CD4-positive, alpha-beta T cell treated with Interleukin-15 for 1 hour (primary cell): ENCODE data around the gene PRRT1B.
A peak's percentile ranks its signal among the peaks of the same experiment; 100 is the strongest.
"Not testable (repeated sequence)": the region's sequence is repeated elsewhere in the genome, so short reads cannot be mapped to it uniquely, and the experiment has no call there.

Experiments used
- DNase-seq: peaks from one replicate; pipeline ENCODE4 v3.0.0-alpha.2; 2020

The PRRT1B gene

GRCh38 chr9:131523086-131523388 lies 22.3 kb upstream of the PRRT1B start:
- DNase-seq: no peak

DNA sequence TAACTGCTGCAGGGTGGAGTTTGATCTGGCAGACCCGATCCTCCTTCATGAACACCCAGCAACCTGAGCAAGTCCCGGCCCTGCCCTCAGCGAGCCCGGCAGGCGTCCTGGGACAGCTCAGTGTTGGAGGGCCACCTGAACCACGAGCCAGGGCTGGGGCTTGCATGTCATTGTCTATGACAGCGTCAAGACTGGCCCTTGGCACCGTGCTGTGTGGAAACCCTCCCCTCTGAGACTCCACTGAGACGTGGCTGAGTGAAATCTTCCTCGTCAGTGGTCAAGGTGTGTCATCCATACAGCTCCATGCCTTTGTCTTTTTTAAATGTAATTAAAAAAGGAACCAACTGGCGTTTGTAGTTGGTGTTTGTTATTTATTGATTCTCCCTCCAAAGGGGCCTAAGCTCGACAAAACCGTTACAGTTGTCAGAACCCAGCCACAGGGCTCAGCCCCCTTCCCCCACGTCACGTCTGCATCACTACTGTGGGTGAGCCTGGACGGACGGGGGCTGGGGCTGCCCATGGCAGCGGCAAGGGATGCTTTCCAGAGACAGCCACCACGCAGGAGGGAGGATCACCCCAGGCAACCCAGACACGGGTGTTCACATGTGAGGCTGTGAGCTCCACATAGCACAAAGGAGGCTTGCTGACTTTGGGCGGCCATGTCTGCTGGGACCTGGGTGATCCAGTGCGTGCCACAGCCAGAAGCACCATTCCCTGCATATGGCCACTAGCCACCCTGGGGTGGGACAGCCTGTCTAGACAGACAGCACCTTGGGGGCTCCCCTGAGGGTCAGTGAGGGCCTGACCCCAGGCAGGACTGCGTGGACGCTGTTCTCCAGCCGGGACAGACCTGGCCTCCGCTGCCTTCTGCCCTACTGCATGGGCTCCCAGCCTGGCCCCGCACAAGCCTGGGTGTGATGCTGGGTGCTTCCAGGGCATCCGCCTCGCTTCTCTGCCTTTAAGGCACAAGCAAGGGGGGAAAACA lies 21.6 kb upstream of the PRRT1B start:
- DNase-seq: no peak

DNA sequence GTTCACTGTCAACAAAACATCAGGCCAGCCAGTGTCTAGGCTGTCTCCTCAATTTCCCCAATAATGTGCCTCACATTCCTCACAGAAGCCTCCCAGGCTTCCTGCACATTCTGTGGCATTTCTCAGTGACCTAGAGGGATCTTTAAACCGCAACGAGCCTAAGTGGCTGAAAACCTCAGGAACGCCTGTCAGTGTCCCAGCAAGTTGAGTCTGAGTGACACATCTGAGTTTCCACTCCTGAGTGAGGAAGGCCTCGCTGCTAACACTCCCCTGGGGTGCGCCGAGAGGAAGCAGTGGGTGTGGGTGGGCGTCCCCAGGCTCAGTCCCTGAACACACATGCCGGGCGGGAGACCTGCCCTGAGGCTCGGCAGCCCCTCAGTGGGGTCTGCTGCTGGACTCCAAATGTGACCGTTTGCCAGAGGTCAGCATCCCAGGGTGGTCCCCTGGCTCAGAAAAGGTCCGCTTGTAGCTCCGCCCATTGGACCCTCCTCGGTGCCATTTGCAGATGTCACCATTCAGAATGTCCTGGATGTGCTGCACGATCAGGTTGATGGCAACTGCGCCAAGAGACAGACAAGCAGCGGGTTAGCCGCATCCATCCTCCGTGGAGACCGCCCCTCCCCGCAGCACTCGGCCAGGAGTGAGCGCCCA lies 20.5 kb upstream of the PRRT1B start:
- DNase-seq: no peak

DNA sequence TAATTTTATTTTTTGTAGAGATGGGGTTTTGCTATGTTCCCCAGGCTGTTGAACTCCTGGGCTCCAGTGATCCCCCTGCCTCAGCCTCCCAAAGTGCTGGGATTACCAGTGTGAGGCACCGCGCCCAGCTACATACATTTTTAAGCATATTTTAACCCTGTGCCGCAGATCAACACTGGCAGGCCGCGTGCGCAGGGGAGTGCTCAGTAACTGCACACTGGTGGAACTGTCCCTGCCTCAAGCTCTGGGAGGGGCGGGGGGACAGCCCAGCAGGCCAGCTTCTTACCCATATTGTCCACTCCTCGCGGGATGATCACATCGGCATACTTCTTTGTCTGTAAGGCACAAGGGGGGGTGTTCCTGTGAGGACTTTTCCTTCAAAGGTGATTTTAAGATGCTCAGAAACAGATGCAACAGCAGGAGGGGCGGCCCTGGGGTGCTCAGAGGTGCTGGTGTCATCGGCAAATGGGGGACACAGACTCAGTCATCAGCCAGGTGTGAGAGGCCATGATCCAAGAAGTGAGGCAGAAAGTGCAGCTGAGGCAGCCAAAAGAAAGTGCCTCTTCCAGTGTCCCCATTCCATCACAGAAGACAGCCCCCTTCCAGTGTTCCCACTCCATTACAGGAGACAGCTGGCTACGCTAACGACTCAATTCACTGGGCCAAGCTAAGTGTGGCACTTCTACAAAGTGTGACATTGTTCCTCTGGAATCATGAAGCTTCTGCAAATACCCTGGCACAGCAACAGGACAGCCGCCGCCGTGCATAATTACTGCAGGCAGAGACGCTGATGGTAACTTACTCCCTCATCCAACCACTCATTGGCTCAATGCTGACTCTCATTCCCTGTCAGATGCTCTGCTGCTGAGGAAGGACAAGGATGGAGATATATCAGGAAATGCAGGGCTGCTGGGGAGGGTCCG lies 19.4 kb upstream of the PRRT1B start:
- DNase-seq: no peak

- DNase-seq: no peak
Observed at GRCh38 chr9:131528186-131528585, 17.1 kb upstream of the PRRT1B start.

DNA sequence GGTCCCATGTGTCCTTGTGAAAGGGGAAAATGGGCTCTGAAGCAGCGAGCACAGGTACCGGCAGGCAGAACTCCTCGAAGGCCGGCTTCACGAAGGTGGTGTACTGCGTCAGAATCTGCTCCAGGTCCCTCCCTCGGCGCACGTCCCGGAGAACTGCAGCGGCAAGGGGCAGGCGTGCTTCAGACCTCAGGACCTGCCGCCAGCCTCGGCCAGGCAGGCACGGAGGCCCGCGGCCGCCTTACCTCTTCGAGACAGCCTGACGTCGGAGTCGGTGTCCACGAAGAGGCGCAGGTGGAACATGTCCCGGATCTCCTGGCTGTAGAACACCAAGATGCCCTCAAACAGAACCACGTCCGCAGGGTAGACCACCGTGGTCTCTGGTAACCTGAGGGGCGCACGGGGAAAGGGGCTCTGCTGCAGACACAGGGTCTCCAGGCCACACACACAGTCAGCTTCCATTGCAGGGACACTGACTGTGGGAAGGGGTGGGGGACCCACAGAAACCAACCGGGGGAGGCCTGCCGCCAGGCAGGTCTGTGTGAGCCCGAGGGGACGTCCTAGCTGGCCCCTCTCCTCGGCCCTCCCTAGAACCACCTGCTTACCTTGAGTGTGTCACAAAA lies 16.3 kb upstream of the PRRT1B start:
- no peak for DNase-seq

- DNase-seq: no peak
Observed at GRCh38 chr9:131529597-131530545, 15.5 kb upstream of the PRRT1B start.

DNA sequence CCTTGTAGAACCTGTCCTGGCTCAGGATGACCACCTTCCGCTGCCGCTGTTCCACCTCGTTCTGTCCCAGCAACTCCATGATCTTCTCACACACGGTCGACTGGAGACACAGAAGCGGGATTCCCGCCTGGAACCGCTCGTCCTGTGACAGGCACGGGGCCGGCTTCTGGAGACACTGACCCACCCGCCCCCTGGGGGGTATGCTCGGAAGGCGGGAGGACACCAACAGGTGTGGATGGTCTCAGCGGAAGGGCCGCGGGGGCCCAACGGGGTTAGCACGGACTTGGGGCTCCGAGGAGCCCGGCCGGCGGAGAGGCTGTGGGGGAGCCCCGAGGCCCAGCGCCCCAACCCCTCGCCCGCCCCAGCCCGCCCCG lies 14.8 kb upstream of the PRRT1B start:
- no peak for DNase-seq

DNA sequence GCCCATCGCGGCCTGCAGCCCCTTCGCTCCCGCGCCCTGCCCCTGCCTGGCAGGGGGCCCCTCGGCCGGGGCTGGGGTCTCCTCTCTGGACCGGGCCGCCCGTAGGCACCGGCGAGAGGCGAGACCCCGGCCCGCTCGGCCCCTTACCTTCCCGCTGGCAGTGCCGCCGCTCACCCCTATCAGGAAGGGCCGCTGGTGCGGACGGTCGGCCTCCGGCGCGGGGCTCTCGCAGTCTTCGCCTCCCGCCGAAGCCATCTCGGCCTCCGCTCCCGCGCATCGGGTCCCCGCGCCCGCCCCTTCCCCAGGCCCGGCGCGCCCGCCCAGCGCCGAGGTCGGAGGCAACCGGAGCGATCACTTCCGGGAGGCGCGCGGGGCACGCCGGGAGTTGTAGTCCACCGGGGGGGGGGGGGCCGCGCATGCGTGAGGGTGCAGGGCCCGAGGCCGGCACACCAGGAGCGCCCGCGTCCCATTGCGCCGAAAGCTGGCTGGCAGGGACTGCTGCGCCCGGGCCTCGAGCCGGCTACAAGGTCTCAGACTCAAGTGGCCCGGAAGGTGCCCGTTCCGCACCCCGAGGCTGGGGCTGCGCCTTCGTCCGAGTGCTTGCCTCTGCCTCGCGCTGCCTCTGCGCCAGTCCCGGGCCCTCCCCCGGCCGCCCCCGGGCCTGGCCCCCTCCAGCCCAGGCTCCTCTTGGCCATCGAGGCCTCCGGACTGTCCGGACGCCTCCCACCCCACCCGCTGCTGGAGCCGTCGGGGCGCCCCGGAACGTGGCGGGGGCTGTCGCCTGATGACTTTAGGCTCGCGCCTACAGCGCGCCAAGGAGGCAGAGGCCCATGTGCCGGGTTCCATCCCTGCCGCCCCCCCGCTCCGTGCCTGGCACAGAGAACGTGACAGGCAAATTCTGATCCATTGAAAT lies 14.1 kb upstream of the PRRT1B start, which contains the start of gene UCK1:
Gene UCK1, minus strand, starts transcription at position 344 of the 913 bp plus-strand sequence. Its CDS starts 89 bp downstream, at position 255.
- DNase-seq: peak; percentile 74

- no peak for DNase-seq
Observed at GRCh38 chr9:131534721-131535237, 10.5 kb upstream of the PRRT1B start.

DNA sequence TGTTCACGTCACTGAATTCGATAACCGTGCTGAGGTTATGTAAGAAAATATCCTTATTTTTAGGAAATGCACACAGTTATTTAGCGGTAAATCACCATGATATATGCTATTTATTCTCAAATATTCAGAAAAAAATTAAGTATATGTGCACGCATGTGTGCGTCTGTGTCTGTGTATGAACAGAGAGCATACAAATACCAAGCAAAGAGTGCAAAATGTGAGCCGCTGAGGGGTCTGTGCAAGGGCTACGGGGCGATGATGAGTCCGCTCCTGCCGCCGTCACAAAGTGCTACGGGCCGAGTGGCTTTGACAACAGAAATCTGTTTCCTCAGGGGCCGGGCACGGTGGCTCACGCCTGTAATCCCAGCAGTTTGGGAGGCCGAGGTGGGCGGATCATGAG lies 7.4 kb upstream of the PRRT1B start:
- no peak for DNase-seq

DNA sequence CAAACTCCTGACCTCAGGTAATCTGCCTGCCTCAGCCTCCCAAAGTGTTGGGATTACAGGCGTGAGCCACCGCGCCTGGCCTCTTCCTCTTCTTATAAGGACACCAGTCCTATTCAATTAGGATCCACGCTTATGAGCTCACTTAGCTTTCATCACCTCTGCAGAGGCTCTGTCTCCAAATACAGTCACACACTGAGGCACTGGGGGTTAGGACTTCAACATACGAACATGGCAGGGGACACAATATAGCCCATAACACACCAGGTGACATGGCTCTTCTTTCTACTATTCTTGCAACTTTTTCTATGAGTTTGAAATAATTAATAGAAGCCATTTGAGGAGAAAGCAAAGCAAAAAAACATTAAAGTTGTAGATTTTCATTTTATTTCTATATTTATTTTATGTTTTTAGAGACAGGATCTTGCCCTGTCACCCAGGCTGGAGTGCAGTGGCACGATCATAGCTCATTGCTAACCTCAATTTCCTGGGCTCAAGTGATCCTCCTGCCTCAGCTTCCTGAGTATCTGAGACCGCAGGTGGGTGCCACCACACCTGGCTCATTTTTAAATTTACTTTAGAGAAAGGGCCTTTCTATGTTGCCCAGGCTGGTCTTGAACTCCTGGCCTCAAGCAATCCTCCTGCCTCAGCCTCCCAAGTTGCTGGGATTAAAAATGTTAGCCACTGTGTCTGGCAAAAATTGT lies 6.0 kb upstream of the PRRT1B start:
- no peak for DNase-seq

DNA sequence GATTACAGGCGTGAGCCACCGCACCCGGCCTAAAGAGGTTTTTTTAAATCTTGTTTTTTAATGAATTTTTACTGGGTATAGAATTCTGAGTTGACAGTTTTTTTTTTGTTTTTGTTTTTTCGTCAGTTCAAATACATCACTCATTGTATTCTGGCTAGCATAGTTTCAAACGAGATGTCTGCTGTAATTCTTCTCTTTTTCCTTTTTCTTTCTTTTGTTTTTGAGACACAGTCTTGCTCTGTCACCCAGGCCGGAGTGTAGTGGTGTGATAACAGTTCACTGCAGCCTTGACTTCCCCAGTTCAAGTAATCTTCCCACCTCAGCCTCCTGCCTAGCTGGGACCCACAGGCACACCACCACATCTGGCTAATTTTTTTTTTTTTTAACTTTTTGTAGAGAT lies 2.2 kb upstream of the PRRT1B start:
- no peak for DNase-seq

- DNase-seq: no peak
Observed at GRCh38 chr9:131545786-131546335, 538 bp downstream of the PRRT1B start.

DNA sequence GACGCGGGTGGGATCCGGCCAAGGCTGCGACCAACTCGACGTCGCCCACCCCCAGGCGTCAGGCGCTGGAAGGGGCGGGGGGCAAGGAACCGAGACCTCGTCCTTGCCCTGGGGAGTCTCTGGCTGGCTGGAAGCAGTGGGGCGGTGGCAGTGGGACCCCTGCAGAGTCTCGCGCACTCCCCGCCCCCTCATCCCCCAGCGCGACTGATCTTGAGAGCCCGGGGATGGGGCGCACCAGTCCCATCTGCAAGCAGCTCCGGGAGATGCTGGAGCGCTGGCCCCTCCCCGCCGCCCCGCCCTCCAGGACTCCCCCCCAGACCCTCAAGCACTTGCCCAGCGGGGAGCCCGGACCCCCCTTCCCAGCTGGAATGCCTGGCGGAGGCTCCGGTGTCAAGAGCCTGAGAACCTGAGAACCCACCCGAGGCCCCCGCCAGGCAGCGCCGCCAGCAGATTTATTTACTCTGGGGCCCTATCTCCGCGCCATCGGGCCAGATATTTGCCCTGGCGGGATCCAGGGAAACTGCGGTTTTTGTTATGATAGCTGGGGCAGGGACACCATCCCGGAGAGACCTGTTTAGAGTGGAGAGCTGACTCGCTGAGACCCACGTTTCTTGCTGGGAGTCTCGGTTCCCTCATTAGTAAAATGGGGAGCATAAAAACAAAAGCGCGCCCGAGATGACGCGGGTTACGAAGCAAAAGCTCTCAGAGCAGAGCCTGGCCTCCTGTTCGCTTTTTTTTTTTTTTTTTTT lies 1.2 kb downstream of the PRRT1B start:
- DNase-seq: no peak

GRCh38 chr9:131549186-131549585 lies 3.9 kb downstream of the PRRT1B start:
- DNase-seq: not testable (repeated sequence)

DNA sequence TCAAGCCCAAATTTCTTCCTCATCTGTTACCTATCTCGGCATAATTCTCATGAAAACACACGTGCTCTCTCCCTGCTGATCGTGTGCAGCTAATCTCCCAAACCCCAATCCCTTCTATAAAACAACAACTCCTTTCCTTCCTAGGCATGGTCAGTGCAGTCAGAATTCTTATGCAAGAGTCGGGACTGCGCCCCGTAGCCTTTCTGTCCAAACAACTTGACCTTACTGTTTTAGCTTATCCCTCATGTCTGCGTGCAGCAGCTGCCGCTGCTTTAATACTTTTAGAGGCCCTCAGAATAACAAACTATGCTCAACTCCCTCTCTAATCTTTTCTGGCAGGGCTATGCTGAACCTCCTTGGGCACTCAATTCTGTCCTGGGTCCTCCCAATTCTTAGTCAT lies 5.1 kb downstream of the PRRT1B start:
- DNase-seq: not testable (repeated sequence)

- DNase-seq: no peak
Observed at GRCh38 chr9:131552030-131552429, 6.7 kb downstream of the PRRT1B start.
